ENCODE data around the gene RNU1-1.
"Not testable (repeated sequence)": the region's sequence is repeated elsewhere in the genome, so short reads cannot be mapped to it uniquely, and the experiment has no call there.

DNA sequence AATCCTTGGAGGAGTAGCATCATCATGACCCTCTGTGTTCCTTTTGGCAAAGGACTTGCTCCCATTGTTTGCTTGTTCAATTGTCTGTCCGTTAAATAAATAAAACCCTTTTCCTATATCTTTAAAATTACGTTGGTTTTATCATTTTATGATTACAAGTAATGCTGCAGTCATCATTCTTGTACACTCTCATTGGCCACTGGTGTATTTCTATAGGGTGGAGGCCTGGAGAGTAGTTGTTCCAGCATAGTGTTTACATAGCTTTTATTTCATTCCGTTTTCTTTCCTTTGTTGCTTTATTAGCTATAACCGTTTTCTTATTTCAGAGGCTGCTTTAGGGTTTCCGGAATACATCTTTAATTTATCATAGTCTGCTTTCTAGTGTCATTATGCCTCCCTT lies 7.6 kb upstream of the RNU1-1 start:
- TF ChIP-seq, protein P1, sequence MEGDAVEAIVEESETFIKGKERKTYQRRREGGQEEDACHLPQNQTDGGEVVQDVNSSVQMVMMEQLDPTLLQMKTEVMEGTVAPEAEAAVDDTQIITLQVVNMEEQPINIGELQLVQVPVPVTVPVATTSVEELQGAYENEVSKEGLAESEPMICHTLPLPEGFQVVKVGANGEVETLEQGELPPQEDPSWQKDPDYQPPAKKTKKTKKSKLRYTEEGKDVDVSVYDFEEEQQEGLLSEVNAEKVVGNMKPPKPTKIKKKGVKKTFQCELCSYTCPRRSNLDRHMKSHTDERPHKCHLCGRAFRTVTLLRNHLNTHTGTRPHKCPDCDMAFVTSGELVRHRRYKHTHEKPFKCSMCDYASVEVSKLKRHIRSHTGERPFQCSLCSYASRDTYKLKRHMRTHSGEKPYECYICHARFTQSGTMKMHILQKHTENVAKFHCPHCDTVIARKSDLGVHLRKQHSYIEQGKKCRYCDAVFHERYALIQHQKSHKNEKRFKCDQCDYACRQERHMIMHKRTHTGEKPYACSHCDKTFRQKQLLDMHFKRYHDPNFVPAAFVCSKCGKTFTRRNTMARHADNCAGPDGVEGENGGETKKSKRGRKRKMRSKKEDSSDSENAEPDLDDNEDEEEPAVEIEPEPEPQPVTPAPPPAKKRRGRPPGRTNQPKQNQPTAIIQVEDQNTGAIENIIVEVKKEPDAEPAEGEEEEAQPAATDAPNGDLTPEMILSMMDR (IDR thresholded peaks at IDR 0.05), result not testable (repeated sequence)
- TF ChIP-seq POLR2A (IDR thresholded peaks at IDR 0.05), result not testable (repeated sequence)
